Activated T-helper 1 cell treated with anti-CD3 and anti-CD28 coated beads, Interleukin-12 subunit alpha, Interleukin-12 subunit beta, Interleukin-2, Interleukin-4 antibody, amounts not matched to agents 30 ng/mL and 10 ng/mL and 1 ng/mL, durations not matched to agents 14 hours and 24 hours and 36 hours (primary cell): ENCODE results near the gene CYP46A1. TPM values are rescaled to one million over a fixed set of nuclear protein-coding genes. Genes with fewer than 3 reads are reported as not detected.

Experiments
- DNase-seq: peaks from one replicate; pipeline ENCODE4 v3.0.0; 2021; ENCODE audit warnings: low spot score
- H3K27ac Mint-ChIP-seq: one replicate; pipeline ENCODE4 v1.8.0; 2021; ENCODE audit warnings: mild to moderate bottlenecking, mixed read lengths
- H3K27me3 Mint-ChIP-seq: one replicate; pipeline ENCODE4 v1.8.0; 2022; ENCODE audit warnings: mild to moderate bottlenecking, moderate library complexity, mixed read lengths; ENCODE audit not compliant: insufficient read depth
- H3K36me3 Mint-ChIP-seq: one replicate; pipeline ENCODE4 v1.8.0; 2021; ENCODE audit warnings: low read depth, mixed read lengths
- H3K4me1 Mint-ChIP-seq: one replicate; pipeline ENCODE4 v1.8.0; 2021; ENCODE audit warnings: low read depth, mixed read lengths
- H3K4me3 Mint-ChIP-seq: one replicate; pipeline ENCODE4 v1.8.0; 2021; ENCODE audit warnings: mild to moderate bottlenecking, moderate library complexity, mixed read lengths
- H3K9me3 Mint-ChIP-seq: one replicate; pipeline ENCODE4 v1.8.0; 2021; ENCODE audit warnings: mixed read lengths
- intact Hi-C: fragments of 100-400 bp; cut with micrococcal nuclease; formaldehyde crosslinking; loops from one replicate; pipeline ENCODE4 v1.15.1; 2024
- total RNA-seq: library from RNA; stranded (reverse); gene quantifications from 2 replicates; pipeline ENCODE4 v1.2.3, GENCODE V29; 2022

The CYP46A1 gene
- total RNA-seq, 1 donor from 2014 or later, result not detected

DNA sequence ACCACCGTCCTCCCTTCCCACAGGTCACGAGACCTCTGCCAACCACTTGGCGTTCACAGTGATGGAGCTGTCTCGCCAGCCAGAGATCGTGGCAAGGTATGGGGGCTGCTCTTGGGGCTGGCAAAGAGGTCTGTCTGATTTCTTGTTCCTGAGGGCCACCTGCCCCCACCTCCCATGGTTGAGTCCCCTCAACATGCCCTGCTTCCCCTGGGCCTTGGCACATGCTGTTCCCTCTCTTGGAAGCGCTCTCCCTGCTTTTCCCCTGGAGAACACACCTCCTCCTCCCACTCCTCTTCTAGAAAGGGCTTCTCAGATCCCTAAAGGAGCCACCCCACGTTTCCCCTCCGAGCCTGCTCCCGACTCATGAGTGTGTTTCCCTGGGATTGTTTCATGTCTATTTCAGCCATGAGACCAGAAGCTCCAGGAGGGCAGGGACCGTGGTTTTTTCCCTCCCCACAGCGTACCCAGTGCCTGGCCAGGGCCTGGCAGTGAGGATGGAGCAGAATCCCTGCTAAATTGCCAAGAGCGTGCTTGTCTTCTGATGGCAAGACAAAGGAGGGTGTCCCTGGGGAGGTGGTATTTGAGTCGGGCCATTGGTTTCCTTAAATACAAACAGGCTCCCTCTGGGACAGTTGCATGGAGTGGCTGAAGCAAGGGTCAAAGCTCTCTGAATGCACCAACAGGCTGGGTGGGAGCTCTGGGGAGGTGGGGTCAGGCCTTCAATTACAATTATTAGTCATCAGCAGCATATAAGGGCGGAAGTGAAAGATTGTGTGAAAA, 34.1 kb downstream of the CYP46A1 start:
- H3K27me3 Mint-ChIP-seq, result peaks cover 9% of the 10 kb centered on the region
- intact Hi-C loops, result no loop called here
- H3K36me3 Mint-ChIP-seq, result no peaks in the 10 kb centered on the region
- DNase-seq, result no peak
- no peaks in the 10 kb centered on the region for H3K9me3 Mint-ChIP-seq
- no peaks in the 10 kb centered on the region for H3K4me1 Mint-ChIP-seq
- H3K27ac Mint-ChIP-seq, result no peak overlapping the region
- H3K4me3 Mint-ChIP-seq, result no peak overlapping the region

- no peaks in the 10 kb centered on the region for H3K36me3 Mint-ChIP-seq
- DNase-seq, result no peak
- H3K4me3 Mint-ChIP-seq, result no peak overlapping the region
- peaks cover 7% of the 10 kb centered on the region for H3K27me3 Mint-ChIP-seq
- intact Hi-C loops, result no loop called here
- no peak overlapping the region for H3K27ac Mint-ChIP-seq
- H3K4me1 Mint-ChIP-seq, result no peaks in the 10 kb centered on the region
- no peaks in the 10 kb centered on the region for H3K9me3 Mint-ChIP-seq
Measured at GRCh38 chr14:99718811-99719192, 34.7 kb downstream of the CYP46A1 start.

DNA sequence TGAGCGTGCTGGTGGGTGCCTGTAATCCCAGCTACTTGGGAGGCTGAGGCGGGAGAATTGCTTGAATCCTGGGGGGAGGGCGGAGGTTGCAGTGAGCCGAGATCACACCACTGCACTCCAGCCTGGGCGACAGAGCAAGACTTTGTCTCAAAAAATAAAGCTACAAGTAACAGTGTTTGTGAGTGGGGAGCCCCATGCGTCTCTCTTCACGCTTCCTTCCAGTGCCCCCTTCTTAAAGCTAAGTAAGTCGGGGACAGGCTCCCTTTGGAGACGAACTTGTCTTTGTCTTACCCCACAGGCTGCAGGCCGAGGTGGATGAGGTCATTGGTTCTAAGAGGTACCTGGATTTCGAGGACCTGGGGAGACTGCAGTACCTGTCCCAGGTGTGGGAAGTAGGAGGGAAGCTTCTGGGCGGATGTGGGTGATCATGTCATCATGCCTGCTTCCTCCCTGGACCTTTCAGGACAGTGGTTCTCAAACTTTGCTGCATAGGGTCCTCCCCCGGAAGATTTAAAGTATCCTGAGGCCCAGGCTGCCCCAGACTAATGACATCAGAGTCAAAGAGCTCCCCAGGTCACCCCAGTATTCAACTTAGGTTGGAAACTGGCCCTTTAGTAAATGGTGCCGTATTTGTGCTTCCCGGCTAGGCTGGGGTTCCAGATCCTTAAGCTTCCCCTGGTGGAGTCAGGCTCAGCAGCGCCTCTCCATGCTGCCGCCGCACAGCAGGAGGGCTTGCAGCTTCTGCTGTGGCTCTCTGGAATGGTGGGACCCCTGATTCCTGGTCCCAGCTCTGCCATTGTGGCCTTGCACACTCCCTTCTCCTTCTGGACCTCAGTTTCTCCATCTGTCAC, 37.1 kb downstream of the CYP46A1 start:
- Mint-ChIP-seq H3K9me3 (no peaks in the 10 kb centered on the region), H3K4me3 (no peak overlapping the region), H3K27me3 (peaks cover 10% of the 10 kb centered on the region), H3K4me1 (no peaks in the 10 kb centered on the region), H3K27ac (no peak overlapping the region), H3K36me3 (no peaks in the 10 kb centered on the region)
- intact Hi-C loops, result no loop called here
- no peak for DNase-seq

DNA sequence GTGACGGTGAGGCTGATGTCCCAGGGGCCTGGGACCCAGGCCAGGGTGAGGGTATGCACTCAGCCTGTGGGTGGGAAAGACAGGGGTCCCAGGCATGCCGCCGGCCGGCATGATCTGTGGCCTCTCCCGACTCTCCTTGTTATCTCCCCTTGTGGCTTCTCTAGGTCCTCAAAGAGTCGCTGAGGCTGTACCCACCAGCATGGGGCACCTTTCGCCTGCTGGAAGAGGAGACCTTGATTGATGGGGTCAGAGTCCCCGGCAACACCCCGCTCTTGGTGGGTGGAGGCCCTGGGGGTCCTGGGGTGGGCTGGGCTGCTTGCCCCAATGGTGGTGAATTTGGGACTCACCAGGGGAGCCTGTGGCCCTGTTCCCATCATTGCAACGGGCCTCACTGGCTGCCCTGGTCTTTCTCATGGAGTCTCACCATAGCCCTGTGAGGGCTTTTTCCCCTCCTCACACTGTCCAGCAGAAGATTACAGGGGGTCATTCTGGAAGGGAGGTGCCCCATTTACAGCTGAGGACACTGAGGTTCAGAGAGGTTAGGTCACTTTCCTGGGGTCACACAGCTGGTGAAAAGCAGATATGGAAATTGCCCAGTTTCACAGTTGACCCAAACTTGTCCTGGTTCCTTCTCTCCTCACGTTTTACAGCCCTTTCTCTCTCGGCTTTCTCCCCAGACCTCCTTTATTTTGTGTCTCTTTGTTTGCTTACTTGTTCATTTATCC, 37.9 kb downstream of the CYP46A1 start:
- Mint-ChIP-seq H3K27ac (no peak overlapping the region), H3K27me3 (peaks cover 9% of the 10 kb centered on the region), H3K4me1 (no peaks in the 10 kb centered on the region), H3K9me3 (no peaks in the 10 kb centered on the region), H3K36me3 (no peaks in the 10 kb centered on the region), H3K4me3 (no peak overlapping the region)
- intact Hi-C loops, result no loop called here
- no peak for DNase-seq

DNA sequence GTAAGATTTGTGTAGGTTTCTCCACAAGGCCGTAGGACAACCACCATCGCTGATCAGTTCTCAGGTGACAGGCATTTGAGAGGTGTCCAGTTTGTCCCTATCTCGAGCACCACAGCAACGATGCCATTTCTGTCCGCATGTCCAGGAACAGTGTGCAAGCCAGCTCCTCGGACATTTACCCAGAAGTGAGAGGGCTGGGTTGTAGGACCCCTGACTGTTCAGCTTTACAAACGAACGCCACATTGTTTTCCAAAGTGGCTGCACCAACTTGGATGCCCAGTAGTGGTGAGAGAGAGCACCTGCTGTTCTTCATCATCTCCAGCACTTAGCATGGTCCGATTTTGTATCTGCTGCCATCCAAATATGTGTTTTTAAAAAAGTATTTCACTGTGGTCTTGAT, 38.6 kb downstream of the CYP46A1 start:
- intact Hi-C loops, result no loop called here
- no peak overlapping the region for H3K27ac Mint-ChIP-seq

GRCh38 chr14:99724196-99724891, 40.2 kb downstream of the CYP46A1 start:
- H3K27me3 Mint-ChIP-seq, result peaks cover 5% of the 10 kb centered on the region
- DNase-seq, result no peak
- intact Hi-C loops, result no loop called here

More for the DNA sequence above, 38.6 kb downstream of the CYP46A1 start:
- Mint-ChIP-seq H3K27me3 (peaks cover 9% of the 10 kb centered on the region), H3K4me1 (no peaks in the 10 kb centered on the region), H3K4me3 (no peak overlapping the region), H3K9me3 (no peaks in the 10 kb centered on the region), H3K36me3 (no peaks in the 10 kb centered on the region)
- no peak for DNase-seq

DNA sequence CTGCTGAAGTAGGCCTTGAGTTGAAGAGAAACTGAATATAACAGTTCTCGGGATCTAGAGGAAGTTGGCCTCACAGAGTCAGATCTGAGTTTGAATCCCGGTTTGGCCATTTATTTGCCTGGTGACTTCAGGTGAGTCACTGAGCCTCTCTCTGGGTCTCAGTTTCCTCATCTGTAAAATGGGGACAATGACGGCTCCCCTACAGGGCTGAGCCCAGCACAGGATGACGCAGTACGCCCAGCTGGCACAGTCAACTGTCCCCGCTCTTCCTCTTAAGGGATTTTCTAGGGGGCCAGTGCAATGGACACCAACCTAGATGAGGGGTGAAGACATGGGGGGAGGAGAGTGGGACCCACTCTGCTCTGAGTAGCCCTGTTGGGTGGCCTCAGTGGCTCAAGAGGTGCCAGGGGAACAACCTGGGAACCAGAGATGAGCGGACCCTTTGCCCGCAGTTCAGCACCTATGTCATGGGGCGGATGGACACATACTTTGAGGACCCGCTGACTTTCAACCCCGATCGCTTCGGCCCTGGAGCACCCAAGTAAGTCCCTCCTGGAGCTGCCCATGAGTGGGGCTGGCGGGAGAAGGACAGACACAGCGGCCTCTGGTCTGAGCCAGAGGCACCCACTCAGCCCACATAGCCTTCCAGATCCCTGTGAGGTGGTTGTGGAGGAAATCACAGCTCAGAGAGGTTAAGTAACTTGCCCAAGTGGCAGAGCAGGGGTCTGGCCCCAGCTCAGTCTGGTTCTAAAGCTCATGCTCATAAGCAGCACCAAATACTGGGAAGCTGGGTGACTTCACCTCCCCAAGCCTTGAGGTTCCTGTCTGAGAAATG, 41.1 kb downstream of the CYP46A1 start:
- Mint-ChIP-seq H3K36me3 (no peaks in the 10 kb centered on the region), H3K27me3 (peaks cover 5% of the 10 kb centered on the region), H3K4me1 (no peaks in the 10 kb centered on the region), H3K9me3 (no peaks in the 10 kb centered on the region), H3K27ac (no peak overlapping the region), H3K4me3 (no peak overlapping the region)
- DNase-seq, result no peak
- intact Hi-C loops, result no loop called here

More at GRCh38 chr14:99724196-99724891, 40.2 kb downstream of the CYP46A1 start:
- Mint-ChIP-seq H3K36me3 (no peaks in the 10 kb centered on the region), H3K4me1 (no peaks in the 10 kb centered on the region), H3K9me3 (no peaks in the 10 kb centered on the region), H3K4me3 (no peak overlapping the region), H3K27ac (no peak overlapping the region)

- H3K36me3 Mint-ChIP-seq, result no peaks in the 10 kb centered on the region
Measured at GRCh38 chr14:99725774-99726537, 41.9 kb downstream of the CYP46A1 start.

GRCh38 chr14:99726538-99727095, 42.5 kb downstream of the CYP46A1 start:
- Mint-ChIP-seq H3K4me1 (no peaks in the 10 kb centered on the region), H3K4me3 (no peak overlapping the region), H3K27me3 (peaks cover 8% of the 10 kb centered on the region), H3K27ac (no peak overlapping the region), H3K9me3 (no peaks in the 10 kb centered on the region), H3K36me3 (no peaks in the 10 kb centered on the region)
- intact Hi-C loops, result no loop called here
- DNase-seq, result no peak

More at GRCh38 chr14:99725774-99726537, 41.9 kb downstream of the CYP46A1 start:
- Mint-ChIP-seq H3K27ac (no peak overlapping the region), H3K9me3 (no peaks in the 10 kb centered on the region), H3K4me1 (no peaks in the 10 kb centered on the region), H3K4me3 (no peak overlapping the region), H3K27me3 (peaks cover 5% of the 10 kb centered on the region)
- DNase-seq, result no peak
- intact Hi-C loops, result no loop called here

- Mint-ChIP-seq H3K9me3 (no peaks in the 10 kb centered on the region), H3K4me3 (no peak overlapping the region), H3K27ac (no peak overlapping the region), H3K27me3 (peaks cover 8% of the 10 kb centered on the region), H3K4me1 (no peaks in the 10 kb centered on the region), H3K36me3 (no peaks in the 10 kb centered on the region)
- intact Hi-C loops, result no loop called here
- no peak for DNase-seq
Measured at GRCh38 chr14:99727096-99727870, 43.2 kb downstream of the CYP46A1 start.
